GM06990 (cell line): ENCODE measurements around the gene TANGO6.

Source experiments
- DNase-seq: peaks from one replicate; pipeline ENCODE4 v3.0.0-alpha.2; 2011; ENCODE audit not compliant: insufficient read length; ENCODE audit errors: extremely low read depth
- H3K27me3 ChIP-seq: replicated peaks from 2 replicates; pipeline ENCODE4 v1.6.0; 2011; ENCODE audit warnings: low read length; ENCODE audit not compliant: control insufficient read depth, insufficient read depth
- H3K36me3 ChIP-seq: 2 replicates; pipeline ENCODE4 v1.5.1; 2011; ENCODE audit warnings: low read length; ENCODE audit not compliant: control insufficient read depth, insufficient read depth
- H3K4me3 ChIP-seq: replicated peaks from 2 replicates; pipeline ENCODE4 v1.5.1; 2011; ENCODE audit warnings: low read depth, mild to moderate bottlenecking, control low read depth, low read length
- CTCF ChIP-seq: IDR thresholded peaks from 2 replicates; pipeline ENCODE4 v1.5.1; 2011; ENCODE audit warnings: low read length, control low read depth, mild to moderate bottlenecking, inconsistent platforms; ENCODE audit not compliant: insufficient read depth, poor library complexity, severe bottlenecking

The TANGO6 gene

GRCh38 chr16:69116256-69116875 lies 273.0 kb downstream of the TANGO6 start:
- DNase-seq, result no peak
- no peaks in the 10 kb centered on the region for H3K27me3 ChIP-seq
- no peak for TF ChIP-seq CTCF
- no peak overlapping the region for H3K4me3 ChIP-seq
- H3K36me3 ChIP-seq, result peaks cover 31% of the 10 kb centered on the region

GRCh38 chr16:69116906-69117305 lies 273.6 kb downstream of the TANGO6 start:
- TF ChIP-seq CTCF, result no peak
- no peak for DNase-seq

GRCh38 chr16:69118468-69118867 lies 275.1 kb downstream of the TANGO6 start:
- Histone ChIP-seq H3K27me3 (no peaks in the 10 kb centered on the region), H3K4me3 (no peak overlapping the region), H3K36me3 (peaks cover 29% of the 10 kb centered on the region)
- TF ChIP-seq CTCF, result no peak
- no peak for DNase-seq

More at GRCh38 chr16:69116906-69117305, 273.6 kb downstream of the TANGO6 start:
- no peaks in the 10 kb centered on the region for H3K27me3 ChIP-seq
- peaks cover 30% of the 10 kb centered on the region for H3K36me3 ChIP-seq
- no peak overlapping the region for H3K4me3 ChIP-seq

- TF ChIP-seq CTCF, result no peak
- no peak overlapping the region for H3K4me3 ChIP-seq
- DNase-seq, result no peak
- H3K36me3 ChIP-seq, result peaks cover 29% of the 10 kb centered on the region
- no peaks in the 10 kb centered on the region for H3K27me3 ChIP-seq
Measured at GRCh38 chr16:69118994-69119393, 275.7 kb downstream of the TANGO6 start.

GRCh38 chr16:69119536-69119935 lies 276.2 kb downstream of the TANGO6 start:
- no peak overlapping the region for H3K4me3 ChIP-seq
- no peak for DNase-seq
- TF ChIP-seq CTCF, result no peak
- no peaks in the 10 kb centered on the region for H3K27me3 ChIP-seq
- H3K36me3 ChIP-seq, result peaks cover 29% of the 10 kb centered on the region
